OCI-LY7 (cell line): ENCODE data around the gene THEMIS. TPM values are rescaled to one million over a fixed set of nuclear protein-coding genes. Genes with fewer than 3 reads are reported as not detected.
A peak's percentile ranks its signal among the peaks of the same experiment; 100 is the strongest.

Source experiments
- BruUV-seq: library from RNA; stranded (reverse); fragments of 400-500 nt; replicated peaks from 2 replicates; lab custom pipeline; 2021; lab: Mats Ljungman, UMichigan
- CTCF ChIA-PET: fragments of 300-600 bp; sonication (Branson Sonifier 250); formaldehyde crosslinking; loops from one replicate; lab custom pipeline; 2022; ENCODE audit warnings: antibody characterized with exemption; ENCODE audit not compliant: unreplicated experiment; lab: Charles Lee
- POLR2A ChIA-PET: fragments of 300-600 bp; sonication (Branson Sonifier 250); formaldehyde crosslinking; loops from one replicate; lab custom pipeline; 2022; ENCODE audit warnings: antibody characterized with exemption; lab: Charles Lee
- DNase-seq: peaks from one replicate; pipeline ENCODE4 v3.0.0-alpha.2; 2015; ENCODE audit warnings: low spot score
- H2AFZ ChIP-seq: fragments of 200-600 bp; sonication (generic), shearing (Covaris generic); 2 replicates; pipeline ENCODE4 v1.6.1; 2014; ENCODE audit warnings: mild to moderate bottlenecking, antibody characterized with exemption, low read length, moderate library complexity
- H3K27ac ChIP-seq: fragments of 200-600 bp; sonication (generic); 2 replicates; pipeline ENCODE4 v1.5.1; 2014; ENCODE audit warnings: mixed run types, low read depth, mild to moderate bottlenecking, moderate library complexity, low read length, inconsistent platforms; ENCODE audit not compliant: poor library complexity, severe bottlenecking
- H3K36me3 ChIP-seq: fragments of 200-600 bp; sonication (generic); 2 replicates; pipeline ENCODE4 v1.6.1; 2014; ENCODE audit warnings: mild to moderate bottlenecking, antibody characterized with exemption, low read length, moderate library complexity, mixed read lengths; ENCODE audit not compliant: insufficient read depth
- H3K4me1 ChIP-seq: fragments of 200-600 bp; sonication (generic); 2 replicates; pipeline ENCODE4 v1.5.1; 2014; ENCODE audit warnings: mild to moderate bottlenecking, low read length; ENCODE audit not compliant: insufficient read depth, poor library complexity, severe bottlenecking
- H3K4me2 ChIP-seq: fragments of 200-600 bp; sonication (generic); 2 replicates; pipeline ENCODE4 v1.6.1; 2014; ENCODE audit warnings: mild to moderate bottlenecking, low read length
- H3K4me3 ChIP-seq: fragments of 200-600 bp; sonication (generic); 2 replicates; pipeline ENCODE4 v1.5.1; 2014; ENCODE audit warnings: mild to moderate bottlenecking, low read depth, low read length; ENCODE audit not compliant: poor library complexity, severe bottlenecking
- H3K79me2 ChIP-seq: fragments of 200-600 bp; sonication (generic); 2 replicates; pipeline ENCODE4 v1.6.1; 2016; ENCODE audit warnings: low read depth, mild to moderate bottlenecking, low read length, moderate library complexity, mixed read lengths; ENCODE audit not compliant: insufficient read depth
- H3K9me2 ChIP-seq: fragments of 200-600 bp; sonication (generic); 2 replicates; pipeline ENCODE4 v1.6.1; 2016; ENCODE audit warnings: mild to moderate bottlenecking, low read length, mixed read lengths; ENCODE audit not compliant: insufficient read depth
- H3K9me3 ChIP-seq: fragments of 200-600 bp; sonication (generic); 2 replicates; pipeline ENCODE4 v1.6.1; 2014; ENCODE audit warnings: mild to moderate bottlenecking, mixed run types, low read length, mixed read lengths
- H4K20me1 ChIP-seq: fragments of 200-600 bp; sonication (generic); 2 replicates; pipeline ENCODE4 v1.6.1; 2014; ENCODE audit warnings: mild to moderate bottlenecking, antibody characterized with exemption, low read length, moderate library complexity, mixed read lengths; ENCODE audit not compliant: insufficient read depth
- CTCF ChIP-seq: fragments of 200-600 bp; sonication (generic); conservative IDR thresholded peaks from 2 replicates; pipeline ENCODE4 v1.5.1; 2014; ENCODE audit warnings: mild to moderate bottlenecking, antibody characterized with exemption, low read length, moderate library complexity, mixed read lengths
- EZH2phosphoT487 ChIP-seq: fragments of 200-600 bp; sonication (generic); IDR thresholded peaks from 2 replicates; pipeline ENCODE4 v1.6.1; 2018; ENCODE audit warnings: low read depth, borderline replicate concordance, mild to moderate bottlenecking, mixed run types, antibody characterized with exemption, low read length, moderate library complexity, mixed read lengths
- intact Hi-C: fragments of 100-400 bp; cut with micrococcal nuclease; formaldehyde crosslinking; loops from one replicate; pipeline ENCODE4 v1.10.0; 2022; ENCODE audit not compliant: unreplicated experiment
- total RNA-seq, 2 experiments: library from RNA; depleted of rRNA in 1 of 2; stranded (reverse); fragments of >200 nt in 1 of 2; shearing (Covaris generic) in 1 of 2; gene quantifications; 2 replicates each; pipeline ENCODE4 v1.2.3, GENCODE V29; 2014 to 2022

THEMIS gene
- total RNA-seq, 2 experiments from 2014 or later = not detected

- BruUV-seq = no TSS peak
- ChIA-PET POLR2A (no interaction called here), CTCF (no interaction called here)
- Histone ChIP-seq H3K9me3 (no peaks in the 10 kb centered on the region), H3K4me3 (no peak overlapping the region), H3K4me2 (no peak overlapping the region), H4K20me1 (no peaks in the 10 kb centered on the region), H3K27ac (no peak overlapping the region), H3K79me2 (no peaks in the 10 kb centered on the region), H3K4me1 (no peaks in the 10 kb centered on the region), H2AFZ (no peak overlapping the region), H3K36me3 (no peaks in the 10 kb centered on the region), H3K9me2 (no peaks in the 10 kb centered on the region)
- TF ChIP-seq EZH2phosphoT487 = no peak
- no peak for TF ChIP-seq CTCF
- intact Hi-C loops = no loop called here
- no peak for DNase-seq
Measured at GRCh38 chr6:127857051-127857637, 43.7 kb downstream of the THEMIS start.

GRCh38 chr6:127855542-127856159 lies 45.2 kb downstream of the THEMIS start:
- TF ChIP-seq CTCF = peak; percentile 60
- no peak for TF ChIP-seq EZH2phosphoT487
- no peaks in the 10 kb centered on the region for H3K36me3 ChIP-seq
- H3K4me3 ChIP-seq = no peak overlapping the region
- H3K4me1 ChIP-seq = no peaks in the 10 kb centered on the region
- no TSS peak for BruUV-seq
- H3K9me2 ChIP-seq = no peaks in the 10 kb centered on the region
- no peak overlapping the region for H3K4me2 ChIP-seq
- CTCF ChIA-PET = no interaction called here
- DNase-seq = no peak
- H2AFZ ChIP-seq = no peak overlapping the region
- intact Hi-C loops = no loop called here
- no peaks in the 10 kb centered on the region for H3K9me3 ChIP-seq
- H3K27ac ChIP-seq = no peak overlapping the region
- POLR2A ChIA-PET = interaction anchor here (0.6 kb wide), 2 partner anchors 11 to 834 kb away, joined by 3 to 4 read pairs; no protein-coding TSS in a partner anchor
- H4K20me1 ChIP-seq = no peaks in the 10 kb centered on the region
- no peaks in the 10 kb centered on the region for H3K79me2 ChIP-seq

- Histone ChIP-seq H3K36me3 (no peaks in the 10 kb centered on the region), H2AFZ (no peak overlapping the region), H3K4me3 (no peak overlapping the region), H3K9me2 (no peaks in the 10 kb centered on the region), H3K4me2 (no peak overlapping the region), H3K9me3 (no peaks in the 10 kb centered on the region), H3K79me2 (no peaks in the 10 kb centered on the region), H3K27ac (no peak overlapping the region), H3K4me1 (no peaks in the 10 kb centered on the region), H4K20me1 (no peaks in the 10 kb centered on the region)
- TF ChIP-seq CTCF (no peak), EZH2phosphoT487 (no peak)
- intact Hi-C loops = no loop called here
- CTCF ChIA-PET = no interaction called here
- POLR2A ChIA-PET = no interaction called here
- BruUV-seq = no TSS peak
- no peak for DNase-seq
Measured at GRCh38 chr6:127854009-127854408, 46.8 kb downstream of the THEMIS start.
